HepG2 (cell line): ENCODE data around the gene C7orf57. TPM values are rescaled to one million over a fixed set of nuclear protein-coding genes. Genes with fewer than 3 reads are reported as not detected.

Source experiments
- ATAC-seq: fragments of 200-7000 bp; cut with Tn5 transposase; 3 replicates; pipeline ENCODE4 v1.9.1; 2020; ENCODE audit warnings: mild to moderate bottlenecking, moderate library complexity
- BruUV-seq: library from RNA; stranded (reverse); fragments of 400-500 nt; replicated peaks from 2 replicates; lab custom pipeline; 2021; lab: Mats Ljungman, UMichigan
- CTCF ChIA-PET: fragments of 300-600 bp; formaldehyde crosslinking; extraction: SDS; loops from one replicate; lab custom pipeline; 2021; ENCODE audit warnings: low total read pairs, inconsistent platforms, low intra/inter-chr PET ratio; lab: Yijun Ruan, JAX
- POLR2A ChIA-PET: fragments of 350-600 bp; sonication (Branson Sonifier 250); formaldehyde crosslinking; loops from one replicate; lab custom pipeline; 2020; ENCODE audit warnings: antibody characterized with exemption, inconsistent platforms; lab: Yijun Ruan, JAX
- DNase-seq: peaks from one replicate; pipeline ENCODE4 v3.0.0-alpha.2; 2015; ENCODE audit warnings: low spot score
- FAIRE-seq: peaks from 3 replicates; lab custom pipeline; 2011; peaks lifted over from hg19 to GRCh38; lab: Jason Lieb, UNC
- H2AFZ ChIP-seq: one replicate; pipeline ENCODE4 v1.6.1; 2011; ENCODE audit warnings: low read length, inconsistent platforms
- H3K27ac ChIP-seq: fragments of 300-600 bp; 3 replicates; pipeline ENCODE4 v1.8.0; 2011; ENCODE audit warnings: mixed run types, mild to moderate bottlenecking, mixed read lengths, low read length, inconsistent platforms; ENCODE audit not compliant: insufficient read depth; ENCODE audit errors: extremely low read length
- H3K27me3 ChIP-seq, 2 experiments: fragments of 200-600 bp in 1 of 2; 2 replicates in 1 of 2; 3 replicates in 1 of 2; pipeline versions ENCODE4 v1.6.0 to v1.8.0; 2011; ENCODE audit warnings: low read length in 2 of 2, mild to moderate bottlenecking in 2 of 2, moderate library complexity in 2 of 2, inconsistent platforms in 1 of 2; ENCODE audit not compliant: insufficient read depth in 2 of 2, control insufficient read depth in 1 of 2
- H3K36me3 ChIP-seq, 2 experiments: fragments of 200-600 bp in 1 of 2; replicated peaks in 1 of 2; 2 replicates in 1 of 2; 3 replicates in 1 of 2; pipeline versions ENCODE4 v1.5.1 to v1.8.0; 2011; ENCODE audit warnings: low read length in 2 of 2, inconsistent platforms in 1 of 2; ENCODE audit not compliant: insufficient read depth in 2 of 2, control insufficient read depth in 1 of 2
- H3K4me1 ChIP-seq: 2 replicates; pipeline ENCODE4 v1.5.1; 2012; ENCODE audit warnings: low read length, inconsistent platforms; ENCODE audit not compliant: insufficient read depth
- H3K4me2 ChIP-seq: 2 replicates; pipeline ENCODE4 v1.6.0; 2011; ENCODE audit warnings: low read depth, low read length, inconsistent platforms
- H3K4me3 ChIP-seq, 3 experiments: fragments of 200-600 bp in 1 of 3; sonication (generic), shearing (Covaris generic) in 1 of 3; replicated peaks in 1 of 3; 2 replicates each; pipeline ENCODE4 v1.5.1; 2011 to 2016; ENCODE audit warnings: low read length in 3 of 3, inconsistent platforms in 2 of 3, low read depth in 2 of 3, mild to moderate bottlenecking in 2 of 3, control low read depth in 1 of 3, mixed read lengths in 1 of 3; ENCODE audit not compliant: insufficient read depth in 1 of 3
- H3K79me2 ChIP-seq: one replicate; pipeline ENCODE4 v1.6.1; 2011; ENCODE audit warnings: low read length, inconsistent platforms; ENCODE audit not compliant: insufficient read depth
- H3K9ac ChIP-seq: 2 replicates; pipeline ENCODE4 v1.6.0; 2011; ENCODE audit warnings: mild to moderate bottlenecking, low read depth, low read length, inconsistent platforms; ENCODE audit not compliant: insufficient read depth
- H3K9me3 ChIP-seq: 2 replicates; pipeline ENCODE4 v1.5.1; 2012; ENCODE audit warnings: mild to moderate bottlenecking, low read length
- H4K20me1 ChIP-seq: 2 replicates; pipeline ENCODE4 v1.6.0; 2011; ENCODE audit warnings: inconsistent platforms, mild to moderate bottlenecking, low read length, moderate library complexity; ENCODE audit not compliant: insufficient read depth
- BCL6 ChIP-seq: IDR thresholded peaks from 2 replicates; pipeline ENCODE4 v1.6.1; 2016; ENCODE audit warnings: missing genetic modification reagents, missing compliant biosample characterization
- CBX1 ChIP-seq: IDR thresholded peaks from one replicate; pipeline ENCODE4 v1.6.1; 2016; ENCODE audit warnings: antibody characterized with exemption, low read depth
- HOXA9 ChIP-seq: sonication (generic); formaldehyde crosslinking; IDR thresholded peaks from 2 replicates; pipeline ENCODE4 v1.8.1; 2022; ENCODE audit warnings: missing genetic modification reagents, mild to moderate bottlenecking, moderate library complexity, borderline replicate concordance
- WGBS: methylation state at CpG from one replicate; pipeline ENCODE4 v1.1.6; 2017; ENCODE audit warnings: low lambda C conversion rate; 5-methylcytosine and 5-hydroxymethylcytosine counted together
- in situ Hi-C: cut with HindIII; loops from 2 replicates; pipeline ENCODE4 v1.10.0; 2017; ENCODE audit warnings: low pct_unique_long_range_greater_than_20kb; ENCODE audit not compliant: extremely low pct_ligation_motif_present
- intact Hi-C: fragments of 100-400 bp; cut with micrococcal nuclease; formaldehyde crosslinking; loops from one replicate; pipeline ENCODE4 v1.10.0; 2022; ENCODE audit not compliant: unreplicated experiment
- polyA plus RNA-seq, 8 experiments: library from polyadenylated mRNA; depleted of rRNA in 3 of 8; stranded (reverse) in 7 of 8; unstranded in 1 of 8; fragments of >200 nt; fragmentation: Illumina TruSeq in 4 of 8; extraction: Trizol in 4 of 8; gene quantifications; 2 replicates each; pipeline versions ENCODE4 v1.2.1 to v1.2.3, GENCODE V29; 2011 to 2016; ENCODE audit warnings: low read depth in 4 of 8, missing spikeins in 1 of 8, mixed read lengths in 1 of 8; ENCODE audit not compliant: insufficient read depth in 1 of 8
- total RNA-seq, 5 experiments: library from RNA; depleted of rRNA; stranded (reverse); fragments of >200 nt; fragmentation: Illumina TruSeq; extraction: Trizol; gene quantifications; 2 replicates each; pipeline ENCODE4 v1.2.3, GENCODE V29; 2016; ENCODE audit warnings: low read depth in 1 of 5
- TF ChIP-seq, protein P1 (sequence below): fragments of 450-650 bp; IDR thresholded peaks from 2 replicates; pipeline ENCODE4 v1.6.1; 2017; ENCODE audit warnings: mild to moderate bottlenecking

The C7orf57 gene
- total and polyA plus RNA-seq, 2 of the 13 experiments (the other 11 are each of a cell fraction or from before 2014, with no cell fraction given), result not detected

DNA sequence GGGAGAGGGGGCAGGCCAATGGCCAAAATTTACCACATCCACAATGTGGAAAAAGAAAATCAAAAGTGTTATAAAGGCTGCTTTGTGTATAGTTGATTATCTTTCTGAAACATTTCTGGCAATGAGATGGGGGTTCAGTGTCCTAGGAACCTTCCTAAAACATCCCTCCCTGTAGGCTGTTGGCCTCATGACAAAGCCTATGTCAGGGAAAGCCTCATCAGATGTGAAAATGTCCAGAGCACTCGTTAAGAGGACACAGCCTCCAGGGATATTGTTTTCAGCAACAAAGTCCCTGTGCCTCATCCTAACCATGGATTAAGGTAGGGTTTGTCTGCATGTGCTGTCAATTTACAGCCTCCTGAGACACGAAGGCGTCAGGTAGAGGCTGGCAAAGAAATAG is 23.4 kb upstream of the C7orf57 start (continued):
- TF ChIP-seq, protein P1, sequence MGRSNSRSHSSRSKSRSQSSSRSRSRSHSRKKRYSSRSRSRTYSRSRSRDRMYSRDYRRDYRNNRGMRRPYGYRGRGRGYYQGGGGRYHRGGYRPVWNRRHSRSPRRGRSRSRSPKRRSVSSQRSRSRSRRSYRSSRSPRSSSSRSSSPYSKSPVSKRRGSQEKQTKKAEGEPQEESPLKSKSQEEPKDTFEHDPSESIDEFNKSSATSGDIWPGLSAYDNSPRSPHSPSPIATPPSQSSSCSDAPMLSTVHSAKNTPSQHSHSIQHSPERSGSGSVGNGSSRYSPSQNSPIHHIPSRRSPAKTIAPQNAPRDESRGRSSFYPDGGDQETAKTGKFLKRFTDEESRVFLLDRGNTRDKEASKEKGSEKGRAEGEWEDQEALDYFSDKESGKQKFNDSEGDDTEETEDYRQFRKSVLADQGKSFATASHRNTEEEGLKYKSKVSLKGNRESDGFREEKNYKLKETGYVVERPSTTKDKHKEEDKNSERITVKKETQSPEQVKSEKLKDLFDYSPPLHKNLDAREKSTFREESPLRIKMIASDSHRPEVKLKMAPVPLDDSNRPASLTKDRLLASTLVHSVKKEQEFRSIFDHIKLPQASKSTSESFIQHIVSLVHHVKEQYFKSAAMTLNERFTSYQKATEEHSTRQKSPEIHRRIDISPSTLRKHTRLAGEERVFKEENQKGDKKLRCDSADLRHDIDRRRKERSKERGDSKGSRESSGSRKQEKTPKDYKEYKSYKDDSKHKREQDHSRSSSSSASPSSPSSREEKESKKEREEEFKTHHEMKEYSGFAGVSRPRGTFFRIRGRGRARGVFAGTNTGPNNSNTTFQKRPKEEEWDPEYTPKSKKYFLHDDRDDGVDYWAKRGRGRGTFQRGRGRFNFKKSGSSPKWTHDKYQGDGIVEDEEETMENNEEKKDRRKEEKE, result no peak

DNA sequence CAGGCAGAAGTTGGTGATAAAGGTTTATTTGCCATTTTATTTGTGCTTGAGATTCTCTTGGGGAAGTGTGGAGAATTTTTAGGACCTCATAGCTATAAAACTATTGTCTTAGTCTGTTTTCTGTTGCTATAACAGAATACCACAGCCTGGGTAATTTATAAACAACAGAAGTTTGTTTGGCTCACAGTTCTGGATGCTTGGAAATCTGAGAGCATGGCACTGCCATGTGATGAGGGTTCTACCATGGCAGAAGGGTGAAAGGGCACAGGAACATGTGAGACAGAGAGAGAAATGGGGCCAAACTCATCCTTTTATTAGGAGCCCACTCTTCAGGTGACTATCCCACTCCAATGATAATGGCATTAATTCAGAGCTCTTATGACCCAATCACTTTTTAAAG is 18.7 kb upstream of the C7orf57 start:
- intact Hi-C loops, result no loop called here
- Histone ChIP-seq H3K4me2 (no peak overlapping the region), H3K79me2 (no peaks in the 10 kb centered on the region), H3K9ac (no peak overlapping the region), H3K4me3 (no peak overlapping the region), H3K27ac (no peak overlapping the region), H3K4me1 (no peaks in the 10 kb centered on the region), H3K36me3 (no peaks in the 10 kb centered on the region), H4K20me1 (no peaks in the 10 kb centered on the region)
- DNase-seq, result no peak
- no peak for FAIRE-seq
- CTCF ChIA-PET, result no interaction called here
- POLR2A ChIA-PET, result no interaction called here
- in situ Hi-C loops, result no loop called here
- ATAC-seq, result no peak
- TF ChIP-seq HOXA9 (CRISPR knock-in tag), result no peak
- TF ChIP-seq, all 625 proteins: peak for 0
- H3K27me3 ChIP-seq, result no peaks in the 10 kb centered on the region
- BruUV-seq, result no TSS peak
- no peak overlapping the region for H2AFZ ChIP-seq
- H3K9me3 ChIP-seq, result no peaks in the 10 kb centered on the region

DNA sequence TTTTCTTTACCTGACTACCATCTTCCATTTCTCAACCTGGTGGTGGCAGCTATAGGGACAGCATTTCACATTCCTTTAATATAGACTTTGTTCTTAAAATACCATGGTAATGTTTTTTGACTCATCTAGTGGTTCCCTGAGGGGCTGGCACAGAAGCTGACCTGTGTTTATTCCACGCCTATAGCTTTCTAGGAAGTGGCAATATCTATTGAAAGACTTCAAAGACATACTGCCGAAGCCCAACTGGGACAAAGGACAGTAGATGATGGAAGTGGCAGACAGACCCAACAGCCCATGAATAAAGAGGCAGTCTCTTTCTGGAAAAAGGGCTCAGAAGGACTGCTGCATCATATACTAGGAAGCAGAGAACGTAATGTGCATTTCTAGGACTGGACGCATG is 17.7 kb upstream of the C7orf57 start:
- Histone ChIP-seq H3K36me3 (no peaks in the 10 kb centered on the region), H4K20me1 (no peaks in the 10 kb centered on the region), H3K4me1 (no peaks in the 10 kb centered on the region), H3K79me2 (no peaks in the 10 kb centered on the region), H3K27me3 (no peaks in the 10 kb centered on the region), H3K4me3 (no peak overlapping the region), H3K9ac (no peak overlapping the region), H2AFZ (no peak overlapping the region), H3K9me3 (no peaks in the 10 kb centered on the region), H3K27ac (no peak overlapping the region), H3K4me2 (no peak overlapping the region)
- FAIRE-seq (no peak), DNase-seq (no peak), ATAC-seq (no peak)
- ChIA-PET CTCF (no interaction called here), POLR2A (no interaction called here)
- in situ Hi-C loops, result no loop called here
- intact Hi-C loops, result no loop called here
- TF ChIP-seq BCL6 (CRISPR knock-in tag) (peak; percentile 79), CBX1 (no peak)
- no TSS peak for BruUV-seq
- 53% methylated on average over 4 of the region's 4 CpGs for WGBS
